Hepatocyte (in vitro differentiated cells): ENCODE results near the gene LATS2.

Source experiments
- CTCF ChIP-seq: fragments of 200-600 bp; sonication (generic); IDR thresholded peaks from 2 replicates; pipeline ENCODE4 v1.5.1; 2016; ENCODE audit warnings: antibody characterized with exemption, mild to moderate bottlenecking; ENCODE audit not compliant: poor library complexity
- EZH2 ChIP-seq: fragments of 200-600 bp; sonication (generic); IDR thresholded peaks from 2 replicates; pipeline ENCODE4 v1.6.1; 2016; ENCODE audit warnings: antibody characterized with exemption, mild to moderate bottlenecking, borderline replicate concordance
- EZH2phosphoT487 ChIP-seq: fragments of 200-600 bp; sonication (generic); IDR thresholded peaks from one replicate; pipeline ENCODE4 v1.6.1; 2018; ENCODE audit warnings: antibody characterized with exemption, mild to moderate bottlenecking, low read depth, moderate library complexity; ENCODE audit not compliant: unreplicated experiment, severe bottlenecking

- no peak for TF ChIP-seq EZH2
- TF ChIP-seq CTCF, result no peak
- no peak for TF ChIP-seq EZH2phosphoT487
Measured at GRCh38 chr13:21063031-21063430, 1.6 kb upstream of the LATS2 start.
